ENCODE results near the gene NXNL1.

- TF ChIP-seq POLR2A (IDR thresholded peaks at IDR 0.05; ENCODE audit: low read length), result no peak
- no peak for TF ChIP-seq GATA1 (IDR thresholded peaks at IDR 0.05; ENCODE audit: low read depth, low read length)
These were observed 12.3 kb upstream of the NXNL1 start for GRCh38 chr19:17473041-17473440.

Measured in erythroblast (primary cell).